HK-2 (cell line): ENCODE data around the gene CENPP.

Experiments
- DNase-seq: peaks from one replicate; pipeline ENCODE4 v3.0.0-alpha.2; 2018; ENCODE audit not compliant: unreplicated experiment

Gene CENPP

GRCh38 chr9:92598382-92598781 is 272.6 kb downstream of the CENPP start:
- DNase-seq, result no peak

- no peak for DNase-seq
These were observed 274.2 kb downstream of the CENPP start for GRCh38 chr9:92599938-92600461.

- DNase-seq, result no peak
These were observed 274.9 kb downstream of the CENPP start for GRCh38 chr9:92600462-92601261.

- no peak for DNase-seq
These were observed 275.7 kb downstream of the CENPP start for GRCh38 chr9:92601451-92601850.

DNA sequence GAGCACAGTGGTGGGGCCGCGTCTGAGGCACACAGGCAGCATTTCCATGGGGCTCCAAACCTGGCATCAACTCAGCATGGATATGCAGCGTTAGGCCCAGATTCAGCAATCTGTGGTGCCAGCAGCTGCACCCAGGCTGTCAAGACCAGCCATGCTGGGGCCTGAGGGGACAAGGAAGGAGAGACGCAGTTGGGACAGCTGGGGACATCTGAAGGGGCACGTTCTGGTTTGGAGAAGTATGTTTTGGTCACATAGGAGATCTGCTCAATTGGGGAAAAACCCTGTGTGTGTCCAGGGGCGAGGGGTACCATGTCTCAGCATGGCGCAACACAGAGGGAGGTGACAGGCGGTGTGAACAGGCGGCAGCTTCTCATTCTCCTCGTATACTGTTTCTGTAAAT is 276.7 kb downstream of the CENPP start:
- DNase-seq, result no peak

GRCh38 chr9:92603100-92603499 is 277.3 kb downstream of the CENPP start:
- DNase-seq, result no peak

GRCh38 chr9:92603990-92604389 is 278.2 kb downstream of the CENPP start:
- no peak for DNase-seq

- DNase-seq, result no peak
These were observed 279.5 kb downstream of the CENPP start for GRCh38 chr9:92605224-92605623.

- no peak for DNase-seq
These were observed 281.3 kb downstream of the CENPP start for GRCh38 chr9:92607088-92607487.

DNA sequence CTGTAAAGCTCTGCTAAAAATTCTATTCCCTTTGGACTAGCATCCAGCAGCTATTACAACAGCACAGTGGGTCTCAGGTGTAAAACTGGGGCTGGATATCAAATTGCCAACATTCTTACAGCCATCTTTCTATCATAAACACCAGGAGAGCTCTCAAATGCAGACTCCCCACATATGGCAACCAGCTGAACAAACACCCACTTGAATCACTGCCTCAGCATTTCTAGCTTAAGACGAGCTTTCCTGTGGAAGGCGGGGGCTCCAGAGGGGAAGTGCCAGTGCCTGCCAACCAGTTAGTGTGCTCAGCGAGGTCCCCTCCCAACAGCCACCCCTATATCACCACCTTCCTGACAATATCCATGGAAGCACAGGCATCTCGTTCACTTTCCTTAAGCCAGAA is 282.0 kb downstream of the CENPP start:
- DNase-seq, result no peak

DNA sequence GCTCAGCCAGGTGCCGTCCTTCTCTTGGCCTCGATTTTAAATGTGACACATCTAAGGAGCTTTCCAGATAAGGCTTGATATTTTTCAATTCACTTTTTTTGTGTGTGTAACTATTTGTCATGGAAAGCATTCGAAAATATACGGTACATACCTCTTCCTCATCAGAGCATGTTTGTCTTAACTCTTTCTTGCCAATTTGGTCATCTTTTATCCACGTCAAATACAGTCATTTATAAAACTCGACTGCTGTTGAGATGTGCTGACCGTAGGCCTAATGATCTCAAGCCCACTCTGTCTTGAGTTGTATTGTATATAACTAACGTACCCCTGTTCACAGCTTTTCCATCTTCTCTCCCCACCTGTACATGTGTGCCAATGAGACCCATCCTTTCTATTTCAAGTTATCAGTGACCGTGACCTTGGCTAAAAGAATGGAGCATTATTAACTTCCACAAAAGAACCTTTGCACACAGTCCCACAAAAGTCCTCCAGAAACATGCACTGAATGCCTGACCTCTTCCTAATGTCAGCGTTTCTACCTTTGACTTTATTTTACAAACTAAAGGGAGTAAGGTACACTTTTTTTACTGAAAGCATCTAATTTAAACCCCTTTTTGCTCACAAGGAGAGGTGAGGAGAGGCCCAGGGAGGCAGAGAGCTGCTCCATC is 282.6 kb downstream of the CENPP start:
- no peak for DNase-seq

DNA sequence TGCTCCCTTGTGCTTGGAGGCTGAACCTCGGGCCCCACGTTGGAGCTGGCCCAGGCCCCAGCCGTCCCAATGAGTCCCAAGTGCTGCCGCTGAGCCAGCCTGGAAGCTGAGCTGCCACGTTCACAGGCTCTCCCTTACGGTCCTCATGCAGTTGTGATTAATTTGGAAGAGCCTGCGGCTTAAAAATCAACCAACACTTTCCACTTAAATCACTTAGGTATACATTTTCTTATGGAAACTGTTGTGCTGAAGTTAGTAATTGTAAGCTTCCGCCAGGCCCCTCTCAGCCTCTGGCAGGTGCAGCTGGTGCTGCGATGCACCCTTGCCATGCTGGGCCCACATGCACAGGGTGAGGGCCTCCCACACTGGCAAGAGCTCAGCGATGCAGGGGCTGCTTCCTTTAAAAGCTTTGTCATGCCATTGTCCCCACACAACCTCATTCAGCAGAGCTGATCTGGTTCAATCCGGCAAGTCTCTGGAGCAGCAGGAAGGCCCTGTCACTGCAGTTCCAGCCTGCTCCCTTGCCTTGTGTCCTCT is 283.2 kb downstream of the CENPP start:
- DNase-seq, result no peak

- DNase-seq, result no peak
These were observed 285.0 kb downstream of the CENPP start for GRCh38 chr9:92610470-92611420.

- DNase-seq, result no peak
These were observed 286.0 kb downstream of the CENPP start for GRCh38 chr9:92611621-92612285.

- DNase-seq, result no peak
These were observed 286.5 kb downstream of the CENPP start for GRCh38 chr9:92612292-92612691.

DNA sequence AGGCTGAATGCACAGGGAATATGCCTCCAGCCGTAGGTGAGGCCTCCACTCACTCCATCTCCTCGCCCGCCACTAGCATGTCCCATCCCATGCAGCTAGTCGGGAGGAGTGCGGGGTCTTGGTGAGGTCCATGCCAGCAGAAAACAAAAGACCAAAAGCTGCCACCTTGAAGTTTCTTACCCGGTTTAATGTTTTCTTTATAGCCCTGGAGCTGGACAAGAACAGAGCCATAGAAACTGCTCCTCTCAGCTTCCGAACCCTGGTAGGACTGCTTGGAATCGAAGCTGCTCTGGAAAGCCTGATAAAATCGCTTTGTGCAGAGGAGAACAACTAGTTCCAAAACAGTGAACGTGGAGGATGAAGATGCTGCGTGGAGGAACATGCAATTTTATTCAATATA is 287.1 kb downstream of the CENPP start:
- DNase-seq, result no peak

DNA sequence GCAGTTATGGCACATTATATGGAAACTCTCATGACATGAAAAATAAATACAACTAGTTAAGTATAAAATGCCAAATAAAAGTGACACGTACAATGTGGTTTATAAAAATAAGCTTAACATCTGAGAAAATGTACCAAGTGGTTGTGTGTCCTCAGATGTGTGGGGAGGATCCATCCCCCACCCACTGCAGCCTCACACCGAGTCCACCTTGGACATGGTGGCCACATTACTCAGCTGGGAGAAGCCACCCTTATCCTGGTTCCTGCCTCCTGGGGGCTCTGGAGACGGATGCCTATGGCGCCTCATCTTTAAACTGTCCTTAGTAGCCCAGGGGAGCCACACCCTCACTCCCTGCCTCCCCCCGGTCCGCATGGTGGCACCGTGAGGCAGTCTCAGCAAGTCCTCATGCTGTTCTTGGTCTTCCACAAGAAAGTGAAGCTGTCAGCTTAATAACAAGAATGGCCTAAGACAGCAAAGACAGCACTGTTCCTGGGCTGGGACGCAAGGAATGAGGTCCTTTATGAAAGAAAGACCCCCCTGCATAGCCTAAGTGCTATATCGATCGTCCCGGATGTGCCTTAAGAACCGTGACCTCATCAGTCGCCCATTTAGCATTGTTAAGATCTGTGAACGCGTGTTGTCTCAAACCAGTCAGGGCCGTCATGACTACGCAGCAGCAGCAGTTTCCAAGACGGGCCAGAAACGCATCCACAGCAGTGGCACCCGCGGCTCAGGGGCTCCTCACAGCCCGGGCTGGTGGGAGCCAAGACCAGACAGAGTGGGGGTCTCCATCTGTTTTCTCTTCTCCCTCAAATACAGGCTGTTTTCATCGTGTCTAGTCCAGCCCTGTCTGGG is 287.7 kb downstream of the CENPP start:
- DNase-seq, result no peak

GRCh38 chr9:92614123-92614510 is 288.4 kb downstream of the CENPP start:
- DNase-seq, result no peak

- no peak for DNase-seq
These were observed 289.2 kb downstream of the CENPP start for GRCh38 chr9:92614763-92615461.

DNA sequence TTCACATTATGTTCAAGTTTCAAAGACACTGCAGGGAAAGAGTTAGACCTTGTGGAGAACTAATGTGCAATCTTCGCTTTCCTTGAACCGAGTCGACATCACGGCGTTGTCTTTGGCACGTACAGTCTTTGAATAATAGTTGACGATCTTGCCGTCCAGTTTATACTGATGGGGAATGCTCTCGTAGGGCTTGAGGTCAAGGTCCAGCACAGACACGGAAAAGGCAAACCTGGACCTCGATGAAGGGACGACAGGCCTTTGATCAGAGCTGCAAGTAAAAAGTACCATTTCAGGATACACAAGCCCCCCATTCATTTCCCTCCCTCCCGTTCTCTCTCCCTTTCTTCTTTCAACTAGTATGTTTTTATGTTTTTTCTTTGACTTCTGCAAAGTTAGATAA is 290.0 kb downstream of the CENPP start:
- no peak for DNase-seq
